IPS-18a (cell line): ENCODE results near the gene CCNB1IP1.

Experiments
- H3K27ac ChIP-seq: one replicate; pipeline ENCODE4 v1.5.1; 2013; ENCODE audit warnings: low read length
- H3K27me3 ChIP-seq: one replicate; pipeline ENCODE4 v1.6.1; 2013; ENCODE audit warnings: mild to moderate bottlenecking, low read length; ENCODE audit not compliant: control insufficient read depth, insufficient read depth
- H3K36me3 ChIP-seq: one replicate; pipeline ENCODE4 v1.6.1; 2013; ENCODE audit warnings: low read depth, low read length; ENCODE audit not compliant: control insufficient read depth
- H3K4me1 ChIP-seq: one replicate; pipeline ENCODE4 v1.6.1; 2013; ENCODE audit warnings: low read depth, low read length; ENCODE audit not compliant: control insufficient read depth
- H3K4me3 ChIP-seq: one replicate; pipeline ENCODE4 v1.5.1; 2013; ENCODE audit warnings: low read length
- H3K9ac ChIP-seq: one replicate; pipeline ENCODE4 v1.6.1; 2013; ENCODE audit warnings: mild to moderate bottlenecking, low read length, moderate library complexity
- H3K9me3 ChIP-seq: one replicate; pipeline ENCODE4 v1.6.1; 2013; ENCODE audit warnings: low read depth, low read length; ENCODE audit not compliant: control insufficient read depth

The CCNB1IP1 gene

DNA sequence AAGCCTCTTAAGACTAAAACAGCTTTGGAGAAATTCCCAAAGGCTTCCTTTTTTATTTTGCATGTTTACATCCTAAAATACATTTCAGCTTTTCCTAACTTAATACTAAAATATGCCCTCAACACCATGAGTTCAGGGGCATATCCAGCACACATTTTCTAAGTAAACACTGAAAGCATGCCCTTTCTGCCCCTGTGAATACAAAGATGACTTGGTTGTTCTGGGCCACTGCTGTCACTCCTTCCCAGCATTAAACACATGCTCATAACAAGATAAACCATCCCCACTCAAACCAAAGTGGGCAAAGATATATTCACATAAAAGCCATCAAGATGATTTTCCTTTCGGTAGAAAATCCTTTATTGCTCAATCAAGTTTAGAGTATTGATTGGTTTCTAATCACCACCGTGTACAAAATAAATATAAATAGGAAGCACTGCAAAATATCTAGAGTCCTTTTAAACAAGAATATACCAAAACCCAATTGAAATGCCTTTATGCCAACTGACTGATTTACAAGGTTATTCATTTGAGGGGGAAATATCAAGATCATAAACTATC is 1.9 kb downstream of the CCNB1IP1 start:
- Histone ChIP-seq H3K4me3 (peak overlapping the region; percentile 57), H3K9ac (peak overlapping the region; percentile 98), H3K36me3 (peaks cover 37% of the 10 kb centered on the region), H3K27ac (no peak overlapping the region), H3K27me3 (no peaks in the 10 kb centered on the region), H3K4me1 (peaks cover 6% of the 10 kb centered on the region), H3K9me3 (no peaks in the 10 kb centered on the region)

DNA sequence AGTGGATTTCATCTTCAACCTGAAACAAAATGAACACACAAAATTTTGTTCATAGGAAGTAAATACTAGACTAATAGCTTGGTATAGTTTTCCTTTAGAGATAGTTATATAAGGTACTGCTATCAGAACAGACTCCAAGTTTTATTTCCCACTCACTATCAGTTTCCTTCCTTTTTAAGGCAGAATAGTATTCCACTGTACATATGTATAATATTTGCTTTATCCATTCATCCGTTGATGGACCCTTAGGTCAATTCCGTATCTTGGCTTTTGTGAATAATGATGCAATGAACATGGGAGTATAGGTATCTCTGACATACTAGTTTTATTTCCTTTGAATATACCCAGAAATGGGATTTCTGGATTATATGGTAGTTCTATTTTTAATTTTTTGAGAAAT is 3.7 kb downstream of the CCNB1IP1 start:
- Histone ChIP-seq H3K27ac (no peak overlapping the region), H3K9ac (no peak overlapping the region), H3K4me3 (no peak overlapping the region), H3K4me1 (peaks cover 6% of the 10 kb centered on the region), H3K36me3 (peaks cover 52% of the 10 kb centered on the region), H3K9me3 (no peaks in the 10 kb centered on the region), H3K27me3 (no peaks in the 10 kb centered on the region)

DNA sequence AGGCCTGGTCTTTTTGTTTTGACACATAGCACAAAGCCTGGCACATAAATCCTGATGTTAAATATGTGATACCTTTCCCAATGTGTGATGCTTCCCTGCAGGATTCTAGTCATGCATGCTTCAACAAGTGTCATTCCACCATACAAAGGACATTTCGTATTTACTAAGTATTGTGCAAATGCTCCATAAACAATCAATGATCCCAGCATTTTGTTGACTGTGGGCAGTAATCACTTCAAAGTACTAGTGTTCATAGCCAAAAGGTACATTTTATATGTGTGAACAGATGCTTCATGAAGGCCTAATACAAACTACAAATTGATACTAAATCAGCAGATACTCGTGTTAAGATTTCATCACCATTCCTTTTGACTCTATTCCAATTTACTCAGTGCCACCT is 4.4 kb downstream of the CCNB1IP1 start:
- no peak overlapping the region for H3K27ac ChIP-seq
- H3K27me3 ChIP-seq, result no peaks in the 10 kb centered on the region
- H3K36me3 ChIP-seq, result peaks cover 59% of the 10 kb centered on the region
- H3K9me3 ChIP-seq, result no peaks in the 10 kb centered on the region
- H3K4me1 ChIP-seq, result peaks cover 6% of the 10 kb centered on the region
- no peak overlapping the region for H3K9ac ChIP-seq
- H3K4me3 ChIP-seq, result no peak overlapping the region

GRCh38 chr14:20327005-20327869 is 5.8 kb downstream of the CCNB1IP1 start:
- Histone ChIP-seq H3K27ac (no peak overlapping the region), H3K9me3 (no peaks in the 10 kb centered on the region), H3K9ac (no peak overlapping the region), H3K27me3 (no peaks in the 10 kb centered on the region), H3K4me3 (no peak overlapping the region), H3K4me1 (peaks cover 3% of the 10 kb centered on the region), H3K36me3 (peaks cover 68% of the 10 kb centered on the region)

DNA sequence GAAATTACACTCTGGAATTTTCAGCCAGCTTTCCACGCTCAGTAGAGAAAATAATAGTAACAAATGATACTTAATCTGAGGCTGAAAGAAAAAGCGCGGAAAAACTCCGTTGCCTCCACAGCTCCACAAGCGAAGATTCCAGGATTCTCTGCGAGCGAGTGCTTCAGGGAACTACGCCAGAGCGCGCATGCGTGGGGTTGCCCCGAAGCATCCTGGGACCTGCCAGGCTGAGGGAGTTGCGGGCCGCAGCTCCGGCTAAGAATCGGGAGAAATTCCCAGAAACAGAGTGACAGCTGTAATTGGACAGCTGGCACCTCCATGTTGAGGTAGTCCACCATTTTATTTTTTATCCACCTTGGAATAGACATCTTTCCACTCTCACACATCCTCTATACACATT is 15.4 kb downstream of the CCNB1IP1 start:
- no peak overlapping the region for H3K4me3 ChIP-seq
- H3K27ac ChIP-seq, result no peak overlapping the region
- H3K27me3 ChIP-seq, result no peaks in the 10 kb centered on the region
- H3K9ac ChIP-seq, result no peak overlapping the region
- no peaks in the 10 kb centered on the region for H3K9me3 ChIP-seq
- peaks cover 88% of the 10 kb centered on the region for H3K36me3 ChIP-seq
- no peaks in the 10 kb centered on the region for H3K4me1 ChIP-seq

GRCh38 chr14:20314026-20314425 is 19.1 kb downstream of the CCNB1IP1 start:
- Histone ChIP-seq H3K4me1 (no peaks in the 10 kb centered on the region), H3K9ac (no peak overlapping the region), H3K27me3 (no peaks in the 10 kb centered on the region), H3K4me3 (no peak overlapping the region), H3K36me3 (peaks cover 69% of the 10 kb centered on the region), H3K9me3 (no peaks in the 10 kb centered on the region), H3K27ac (no peak overlapping the region)

DNA sequence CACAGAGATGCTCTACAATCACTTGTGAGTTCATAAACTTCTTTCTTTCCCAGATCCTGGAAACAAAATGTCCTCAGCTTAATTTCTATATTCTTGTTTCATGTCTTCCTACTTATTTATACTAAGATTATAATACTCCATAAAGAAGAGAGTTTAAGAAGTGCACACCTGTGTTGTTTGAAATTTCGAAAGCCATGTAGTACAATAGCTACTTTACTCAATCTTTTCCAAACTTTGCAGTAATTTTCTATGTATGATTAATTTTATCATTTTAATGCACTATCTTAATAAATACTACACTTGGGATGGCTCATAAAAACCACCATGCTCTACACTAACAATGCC is 27.0 kb downstream of the CCNB1IP1 start:
- H3K27me3 ChIP-seq, result no peaks in the 10 kb centered on the region
- peak overlapping the region; percentile 93 for H3K4me3 ChIP-seq
- H3K27ac ChIP-seq, result no peak overlapping the region
- no peaks in the 10 kb centered on the region for H3K9me3 ChIP-seq
- H3K36me3 ChIP-seq, result no peaks in the 10 kb centered on the region
- H3K9ac ChIP-seq, result peak overlapping the region; percentile 79
- H3K4me1 ChIP-seq, result peaks cover 6% of the 10 kb centered on the region

DNA sequence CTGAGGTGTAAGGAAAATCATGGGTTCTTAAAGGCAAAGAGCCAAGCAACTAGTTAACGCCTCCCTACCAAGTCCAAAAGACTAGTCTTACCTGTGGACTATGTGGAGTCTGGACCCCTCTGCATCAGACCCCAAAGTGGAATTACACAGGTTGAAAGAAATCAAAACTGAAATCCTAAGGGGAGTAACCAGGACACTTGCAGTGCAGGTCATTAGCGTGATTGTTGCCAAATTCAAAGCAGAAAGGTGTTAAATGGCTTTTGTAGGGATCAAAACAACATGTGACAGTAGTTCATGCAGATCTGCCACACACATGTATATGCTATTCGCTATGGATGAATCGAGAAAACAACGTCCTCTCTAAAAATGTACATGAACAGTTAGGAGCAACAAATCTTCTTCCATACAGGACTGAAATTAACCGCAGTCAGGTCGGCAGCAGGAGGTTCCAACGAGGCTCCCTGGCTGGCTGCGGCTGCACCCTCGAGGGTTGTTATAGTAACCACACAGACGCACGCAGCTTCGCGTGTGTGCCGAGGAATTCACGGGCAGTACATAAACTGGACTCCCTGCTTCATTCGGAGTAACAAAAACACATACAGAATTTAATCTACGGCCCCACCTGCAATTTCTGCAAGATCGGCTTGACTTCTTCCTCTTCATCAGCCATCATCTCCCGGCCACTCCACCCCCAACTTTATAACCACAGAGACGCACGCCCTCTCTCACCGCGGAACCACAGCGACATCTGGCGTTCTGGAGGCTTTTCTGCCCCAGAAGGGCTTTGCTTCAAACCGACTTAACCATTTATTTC is 27.6 kb downstream of the CCNB1IP1 start, which contains the start of gene TTC5:
TTC5 (minus strand) TSS at position 687 of the 814 bp plus-strand sequence; CDS start at position 673, 14 bp downstream.
- Histone ChIP-seq H3K9ac (peak within 1 kb of the TSS; percentile 79), H3K36me3 (peaks cover 5% of the 10 kb centered on the region), H3K27ac (peak within 1 kb of the TSS; percentile 9), H3K27me3 (no peaks in the 10 kb centered on the region), H3K9me3 (no peaks in the 10 kb centered on the region), H3K4me3 (peak within 1 kb of the TSS; percentile 93), H3K4me1 (peaks cover 6% of the 10 kb centered on the region)

GRCh38 chr14:20302042-20302755 is 30.9 kb downstream of the CCNB1IP1 start:
- H3K9me3 ChIP-seq, result no peaks in the 10 kb centered on the region
- H3K36me3 ChIP-seq, result peaks cover 21% of the 10 kb centered on the region
- no peak overlapping the region for H3K9ac ChIP-seq
- no peak overlapping the region for H3K4me3 ChIP-seq
- peaks cover 6% of the 10 kb centered on the region for H3K4me1 ChIP-seq
- H3K27me3 ChIP-seq, result no peaks in the 10 kb centered on the region
- H3K27ac ChIP-seq, result no peak overlapping the region

- Histone ChIP-seq H3K9me3 (no peaks in the 10 kb centered on the region), H3K4me3 (no peak overlapping the region), H3K36me3 (peaks cover 51% of the 10 kb centered on the region), H3K27ac (no peak overlapping the region), H3K9ac (no peak overlapping the region), H3K4me1 (no peaks in the 10 kb centered on the region), H3K27me3 (no peaks in the 10 kb centered on the region)
Measured at GRCh38 chr14:20295067-20295466, 38.0 kb downstream of the CCNB1IP1 start.

- Histone ChIP-seq H3K9me3 (no peaks in the 10 kb centered on the region), H3K4me1 (no peaks in the 10 kb centered on the region), H3K27ac (no peak overlapping the region), H3K27me3 (no peaks in the 10 kb centered on the region), H3K4me3 (no peak overlapping the region), H3K9ac (no peak overlapping the region), H3K36me3 (peaks cover 51% of the 10 kb centered on the region)
Measured at GRCh38 chr14:20294636-20295035, 38.4 kb downstream of the CCNB1IP1 start.
